GM20431 (cell line): ENCODE results near the gene ZNF670.
"Not testable (repeated sequence)": the region's sequence is repeated elsewhere in the genome, so short reads cannot be mapped to it uniquely, and the experiment has no call there.

Experiments used
- in situ Hi-C: fragments of 300-500 bp; cut with MseI, MboI; formaldehyde crosslinking; loops from one replicate; pipeline ENCODE4 v1.15.0; 2020; ENCODE audit warnings: low sequenced_read_pairs; ENCODE audit not compliant: unreplicated experiment

Gene ZNF670

GRCh38 chr1:247078258-247079140 is at the start of gene ZNF670:
Gene ZNF670 (minus strand): TSS chr1:247078811. CDS start chr1:247078596, 215 bp downstream.
- in situ Hi-C loops, result no loop called here

GRCh38 chr1:247127519-247128282 is 49.1 kb upstream of the ZNF670 start:
- in situ Hi-C loops, result not testable (repeated sequence)

- in situ Hi-C loops, result not testable (repeated sequence)
Observed at GRCh38 chr1:247126601-247127000, 48.0 kb upstream of the ZNF670 start.

- in situ Hi-C loops, result not testable (repeated sequence)
Observed at GRCh38 chr1:247126166-247126565, 47.6 kb upstream of the ZNF670 start.

GRCh38 chr1:247121382-247121781 is 42.8 kb upstream of the ZNF670 start:
- in situ Hi-C loops, result no loop called here

GRCh38 chr1:247120408-247120668 is 41.7 kb upstream of the ZNF670 start:
- in situ Hi-C loops, result not testable (repeated sequence)

- in situ Hi-C loops, result no loop called here
Observed at GRCh38 chr1:247119600-247120407, 41.2 kb upstream of the ZNF670 start.

GRCh38 chr1:247118946-247119446 is 40.4 kb upstream of the ZNF670 start:
- in situ Hi-C loops, result no loop called here

- in situ Hi-C loops, result no loop called here
Observed at GRCh38 chr1:247115545-247115944, 36.9 kb upstream of the ZNF670 start.

GRCh38 chr1:247115141-247115510 is 36.5 kb upstream of the ZNF670 start:
- in situ Hi-C loops, result no loop called here

GRCh38 chr1:247114351-247115140 is 35.9 kb upstream of the ZNF670 start:
- in situ Hi-C loops, result no loop called here

GRCh38 chr1:247113733-247114271 is 35.2 kb upstream of the ZNF670 start:
- in situ Hi-C loops, result no loop called here

- in situ Hi-C loops, result no loop called here
Observed at GRCh38 chr1:247113094-247113497, 34.5 kb upstream of the ZNF670 start.

- in situ Hi-C loops, result no loop called here
Observed at GRCh38 chr1:247112479-247112781, 33.8 kb upstream of the ZNF670 start.

- in situ Hi-C loops, result no loop called here
Observed at GRCh38 chr1:247111700-247112478, 33.3 kb upstream of the ZNF670 start.

GRCh38 chr1:247111259-247111699 is 32.7 kb upstream of the ZNF670 start:
- in situ Hi-C loops, result no loop called here

- in situ Hi-C loops, result no loop called here
Observed at GRCh38 chr1:247110627-247111258, 32.1 kb upstream of the ZNF670 start.

- in situ Hi-C loops, result no loop called here
Observed at GRCh38 chr1:247107694-247108093, 29.1 kb upstream of the ZNF670 start.
